ENCODE data around the gene NUP37. TPM values are rescaled to one million over a fixed set of nuclear protein-coding genes. Genes with fewer than 3 reads are reported as not detected.

NUP37 gene
- total and polyA plus RNA-seq, 9 of the 15 experiments (the other 6 are each of a cell fraction or from before 2014, with no cell fraction given) = 72.2 to 429 (median 170) TPM

GRCh38 chr12:102095677-102096263 lies 24.1 kb downstream of the NUP37 start (continued):
- TF ChIP-seq NCOA1 (IDR thresholded peaks at IDR 0.05; ENCODE audit: low read depth) = no peak
- TF ChIP-seq CTCF (IDR thresholded peaks at IDR 0.05 in 2 of 3, conservative IDR thresholded peaks at IDR 0.05 in 1 of 3; ENCODE audit: insufficient read depth in 2 of 3, low read depth in 1 of 3, low read length in 3 of 3) = peak; percentile 21 to 62 (median 33); a peak in 4 of 6 replicates
- peak; percentile 60 for TF ChIP-seq DEAF1 (CRISPR knock-in tag; IDR thresholded peaks at IDR 0.05)
- TF ChIP-seq CBFB (CRISPR knock-in tag; IDR thresholded peaks at IDR 0.05) = no peak
- TF ChIP-seq PKNOX1 (IDR thresholded peaks at IDR 0.05) = peak; percentile 81
- no peak for TF ChIP-seq AFF4 (CRISPR knock-in tag; IDR thresholded peaks at IDR 0.05)
- peak; percentile 42; the same call in 1 of the 2 replicates for TF ChIP-seq SMC3 (conservative IDR thresholded peaks at IDR 0.05; ENCODE audit: insufficient read depth, low read depth, low read length)
- TF ChIP-seq RAD21 (CRISPR knock-in tag; conservative IDR thresholded peaks at IDR 0.05 in 1 of 2, IDR thresholded peaks at IDR 0.05 in 1 of 2) = peak; percentile 67 to 83
